Right renal pelvis (tissue), 4 donors: ENCODE measurements around the gene SLC5A2. TPM values are rescaled to one million over a fixed set of nuclear protein-coding genes. Genes with fewer than 3 reads are reported as not detected.
"Not testable (repeated sequence)": the region's sequence is repeated elsewhere in the genome, so short reads cannot be mapped to it uniquely, and the experiment has no call there.

Source experiments
- DNase-seq, 4 donors: peaks; one replicate each; pipeline ENCODE4 v3.0.0-alpha.2; 2013; ENCODE audit warnings: low read depth in 4 of 4, low spot score in 3 of 4, missing footprints in 1 of 4
- polyA plus RNA-seq, 4 donors: library from polyadenylated mRNA; unstranded; fragments of 120-200 nt; gene quantifications; one replicate each; pipeline ENCODE4 v1.2.1, GENCODE V29; 2013; ENCODE audit not compliant: insufficient read length in 4 of 4

Gene SLC5A2
- polyA plus RNA-seq, 4 donors = 34.2 to 76.3 (median 46.1) TPM

- DNase-seq = not testable (repeated sequence)
Observed at GRCh38 chr16:31523768-31524167, 40.8 kb downstream of the SLC5A2 start.

- DNase-seq = no peak
Observed at GRCh38 chr16:31525113-31525512, 42.2 kb downstream of the SLC5A2 start.

GRCh38 chr16:31527734-31528274 is 44.9 kb downstream of the SLC5A2 start, which contains the start of gene AHSP:
TSS of gene AHSP (plus strand) at chr16:31527900. CDS start at chr16:31528140, 240 bp downstream.
- no peak for DNase-seq

GRCh38 chr16:31528523-31529107 is 45.7 kb downstream of the SLC5A2 start:
- no peak for DNase-seq

GRCh38 chr16:31529108-31529936 is 46.4 kb downstream of the SLC5A2 start:
- DNase-seq = no peak

GRCh38 chr16:31529937-31530312 is 47.0 kb downstream of the SLC5A2 start:
- no peak for DNase-seq

- no peak for DNase-seq
Observed at GRCh38 chr16:31530405-31530804, 47.5 kb downstream of the SLC5A2 start.

GRCh38 chr16:31531096-31531495 is 48.2 kb downstream of the SLC5A2 start:
- DNase-seq = no peak

GRCh38 chr16:31532120-31532519 is 49.2 kb downstream of the SLC5A2 start:
- DNase-seq = no peak

- DNase-seq = no peak
Observed at GRCh38 chr16:31532896-31533295, 50.0 kb downstream of the SLC5A2 start.

- DNase-seq = no peak
Observed at GRCh38 chr16:31535737-31536136, 52.8 kb downstream of the SLC5A2 start.

GRCh38 chr16:31536804-31537361 is 54.0 kb downstream of the SLC5A2 start:
- no peak for DNase-seq

GRCh38 chr16:31537362-31538242 is 54.7 kb downstream of the SLC5A2 start:
- no peak for DNase-seq

GRCh38 chr16:31538243-31538598 is 55.3 kb downstream of the SLC5A2 start:
- not testable (repeated sequence) for DNase-seq

GRCh38 chr16:31539762-31540161 is 56.8 kb downstream of the SLC5A2 start:
- DNase-seq = not testable (repeated sequence)

Other genes with a start within 250 kb of the SLC5A2 start
- 1 to 10 TPM; 1.4 to 2.6 (median 1.8) TPM for gene ITGAM, start 223.1 kb upstream of the SLC5A2 start, polyA plus RNA-seq
- gene ITGAX, start 127.9 kb upstream of the SLC5A2 start, polyA plus RNA-seq = 1 to 10 TPM in 2 of 4 donors, under 1 TPM in 2; 0.48 to 1.1 (median 0.89) TPM
- under 1 TPM; 0.07 to 0.29 (median 0.20) TPM for gene ITGAD, start 89.8 kb upstream of the SLC5A2 start, polyA plus RNA-seq
- 1 to 10 TPM in 1 of 4 donors, under 1 TPM in 3; 0.66 to 1.6 (median 0.77) TPM for gene COX6A2, start 54.8 kb upstream of the SLC5A2 start, polyA plus RNA-seq
- gene ZNF843, start 40.3 kb upstream of the SLC5A2 start, polyA plus RNA-seq = 1 to 10 TPM; 2.7 to 3.4 (median 3.0) TPM
- gene ARMC5, start 23.6 kb upstream of the SLC5A2 start, polyA plus RNA-seq = 10 to 100 TPM; 10.3 to 16.3 (median 11.2) TPM
- 10 to 100 TPM; 43.0 to 49.6 (median 46.4) TPM for gene TGFB1I1, start 11.0 kb upstream of the SLC5A2 start, polyA plus RNA-seq
- 10 to 100 TPM; 71.6 to 95.0 (median 77.0) TPM for gene RUSF1, start 25.3 kb downstream of the SLC5A2 start, polyA plus RNA-seq
- gene AHSP, start 44.8 kb downstream of the SLC5A2 start, polyA plus RNA-seq = 1 to 10 TPM; 5.9 to 7.6 (median 6.9) TPM